B cell (primary cell): ENCODE data around the gene RPTN.

Experiments
- CTCF ChIP-seq: fragments of 200-600 bp; IDR thresholded peaks from one replicate; pipeline ENCODE4 v1.8.0; 2022; ENCODE audit warnings: antibody characterized with exemption, mild to moderate bottlenecking
- EZH2 ChIP-seq: IDR thresholded peaks from 2 replicates; pipeline ENCODE4 v1.6.1; 2012; ENCODE audit warnings: borderline replicate concordance, low read depth, mild to moderate bottlenecking, moderate library complexity, low read length; ENCODE audit not compliant: insufficient read depth, poor library complexity, severe bottlenecking

DNA sequence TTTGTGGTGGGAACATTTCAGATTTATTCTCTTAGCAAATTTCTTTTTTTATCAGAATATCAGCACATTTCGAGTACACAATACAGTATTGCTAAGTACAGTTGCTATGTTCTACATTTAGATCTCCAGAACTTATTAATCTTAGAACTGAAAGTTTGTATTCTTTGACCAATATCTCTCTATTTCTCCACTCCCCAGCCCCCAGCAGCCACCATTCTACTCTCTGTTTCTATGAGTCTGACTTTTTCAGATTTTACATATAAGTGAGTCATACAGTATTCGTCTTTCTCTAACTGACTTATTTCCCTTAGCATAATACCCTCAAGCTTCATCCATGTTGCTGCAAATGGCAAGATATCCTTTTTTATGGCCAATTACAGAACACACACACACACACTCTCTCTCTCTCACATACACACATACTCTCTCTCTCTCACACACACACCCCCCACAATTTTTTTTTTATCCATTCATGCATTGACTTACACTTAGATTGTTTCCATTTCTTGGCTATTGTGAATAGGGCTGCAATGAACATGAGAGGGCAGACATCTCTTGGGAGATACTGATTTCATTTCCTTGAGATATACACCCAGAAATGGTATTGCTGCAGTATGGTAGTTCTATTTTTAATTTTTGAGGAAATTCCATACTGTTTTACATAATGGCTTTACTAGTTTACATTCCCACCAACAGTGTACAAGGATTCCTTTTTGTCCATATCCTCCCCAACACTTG is 15.7 kb downstream of the RPTN start:
- TF ChIP-seq CTCF (no peak), EZH2 (no peak)
